GM19043 (cell line): ENCODE data around the gene CD244.
"Not testable (repeated sequence)": the region's sequence is repeated elsewhere in the genome, so short reads cannot be mapped to it uniquely, and the experiment has no call there.

Experiments used
- ATAC-seq: cut with Tn5 transposase; IDR thresholded peaks from one replicate; pipeline ENCODE4 v1.9.1; 2021; ENCODE audit warnings: low read depth; ENCODE audit not compliant: unreplicated experiment

CD244 gene

DNA sequence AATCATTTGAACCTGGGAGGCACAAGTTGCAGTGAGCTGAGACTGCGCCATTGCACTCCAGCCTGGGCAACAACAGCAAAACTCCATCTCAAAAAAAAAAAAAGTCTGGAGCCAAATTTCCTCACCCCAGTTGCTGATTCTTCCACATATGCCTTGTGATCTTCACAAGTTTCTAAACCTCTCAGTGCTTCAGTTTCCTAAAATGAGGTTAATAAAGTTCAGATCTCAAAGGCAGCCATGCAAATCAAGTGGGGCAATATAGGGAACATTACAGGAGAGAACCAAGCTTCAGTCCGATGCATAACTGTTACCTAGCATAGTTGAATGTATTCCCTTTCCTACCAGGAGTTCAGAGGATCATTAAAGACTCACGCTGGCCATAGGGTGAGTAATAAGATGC lies 17.5 kb upstream of the CD244 start:
- no peak for ATAC-seq

DNA sequence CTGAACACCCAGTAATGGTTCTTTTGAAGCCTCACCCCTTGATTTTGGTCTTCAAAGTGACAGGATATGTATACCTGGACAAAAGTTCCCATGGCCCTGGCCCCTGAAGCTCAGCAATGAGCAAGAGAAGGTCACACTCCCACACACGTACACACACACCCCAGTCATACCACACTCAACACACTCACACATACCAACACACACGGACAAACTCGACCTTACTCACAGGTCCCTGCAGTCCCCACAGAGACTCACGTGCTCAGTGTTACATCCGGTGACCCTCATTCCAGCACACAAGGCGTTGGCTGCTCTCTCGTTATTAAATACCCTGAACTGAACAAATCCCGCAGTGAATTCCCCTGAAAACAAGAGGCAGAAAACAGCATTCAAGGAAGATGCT lies 16.4 kb upstream of the CD244 start:
- ATAC-seq = no peak

DNA sequence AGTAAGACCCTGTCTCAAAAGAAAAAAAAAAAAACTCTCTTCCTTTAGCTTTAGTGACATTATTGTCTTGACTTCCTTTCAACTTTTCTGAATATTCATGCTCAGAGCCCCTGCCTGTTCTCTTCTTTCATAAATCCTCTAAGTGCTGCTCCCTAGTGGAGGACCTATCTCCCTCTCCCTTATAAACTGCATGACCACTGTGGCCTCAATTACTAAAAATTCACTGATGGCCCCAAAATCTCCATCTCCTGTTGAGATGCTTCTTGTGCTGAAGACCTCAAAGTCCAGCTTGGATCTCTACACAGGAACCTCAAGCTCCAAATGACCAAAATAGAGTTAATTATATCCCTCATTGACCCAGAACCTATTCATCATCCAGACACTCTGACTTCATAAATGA lies 14.5 kb upstream of the CD244 start:
- ATAC-seq = no peak

DNA sequence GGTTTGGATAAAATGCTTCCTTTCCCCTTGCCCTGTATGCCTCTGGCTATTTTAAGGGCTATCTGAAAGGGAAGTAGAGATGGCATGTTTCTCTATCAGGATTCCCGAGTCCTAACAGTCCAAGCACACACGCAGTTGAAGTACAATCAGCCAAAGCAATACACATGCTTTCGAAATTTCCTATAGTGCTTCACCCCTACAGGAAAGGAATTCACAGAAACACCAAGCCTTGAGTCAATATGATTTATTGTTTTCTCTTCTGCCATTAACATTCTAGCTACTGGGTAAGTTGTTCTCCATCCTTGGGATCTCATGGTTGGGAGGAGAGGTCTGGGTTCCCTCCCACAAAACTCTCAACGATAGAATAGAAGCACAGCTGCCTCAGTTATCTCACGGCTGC lies 13.6 kb upstream of the CD244 start:
- no peak for ATAC-seq

DNA sequence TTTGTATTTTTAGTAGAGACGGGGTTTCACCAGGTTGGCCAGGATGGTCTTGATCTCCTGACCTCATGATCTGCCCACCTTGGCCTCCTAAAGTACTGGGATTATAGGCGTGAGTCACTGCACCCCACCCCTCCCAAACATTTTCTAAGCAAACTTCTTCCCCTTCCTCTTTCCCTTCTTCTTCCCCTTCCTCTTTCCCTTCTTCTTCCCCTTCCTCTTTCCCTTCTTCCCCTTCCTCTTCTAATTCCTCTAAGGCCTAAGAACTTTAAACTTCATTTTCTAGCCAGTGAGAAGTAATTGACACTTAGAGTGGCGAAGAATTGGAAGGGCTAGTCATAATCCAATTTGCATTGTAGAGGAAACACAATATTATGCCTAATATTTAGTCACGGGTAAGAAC lies 12.9 kb upstream of the CD244 start:
- not testable (repeated sequence) for ATAC-seq

DNA sequence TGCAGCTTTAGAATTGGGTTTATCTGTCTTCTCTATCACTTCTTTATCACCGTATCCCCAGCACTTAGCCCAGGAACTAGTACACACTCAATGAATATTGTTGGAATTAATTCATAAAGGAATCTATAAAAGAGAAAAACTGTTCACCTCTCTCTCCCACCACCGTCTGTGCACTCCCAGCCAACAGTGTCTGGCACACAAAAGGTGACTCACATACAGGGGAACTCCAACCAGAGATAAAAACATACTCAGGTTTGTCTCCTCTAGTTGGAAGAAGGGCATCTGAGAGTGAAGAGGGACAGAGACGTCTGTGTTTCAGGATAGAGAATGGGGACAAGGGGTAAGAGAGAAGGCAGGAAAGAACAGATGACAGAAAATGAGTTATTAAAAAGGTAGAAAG lies 12.2 kb upstream of the CD244 start:
- ATAC-seq = no peak

DNA sequence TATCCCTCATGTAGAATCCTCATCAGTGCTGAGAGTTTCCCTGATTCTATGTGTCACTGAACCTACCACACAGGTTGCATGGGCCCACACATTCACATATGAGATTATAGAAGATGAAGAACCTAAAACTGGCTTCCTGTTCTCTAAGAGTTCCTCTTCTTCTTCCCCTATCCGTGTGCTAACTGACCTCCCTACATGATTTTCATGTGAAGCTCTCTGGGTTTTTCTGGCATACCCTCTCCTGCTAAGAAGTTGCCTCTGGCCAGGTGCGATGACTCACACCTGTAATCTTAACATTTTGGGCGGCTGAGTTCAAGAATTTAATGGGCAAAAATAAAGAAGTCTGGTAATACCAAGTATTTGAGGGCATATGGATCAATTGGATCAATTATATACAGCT lies 5.5 kb upstream of the CD244 start:
- ATAC-seq = no peak

DNA sequence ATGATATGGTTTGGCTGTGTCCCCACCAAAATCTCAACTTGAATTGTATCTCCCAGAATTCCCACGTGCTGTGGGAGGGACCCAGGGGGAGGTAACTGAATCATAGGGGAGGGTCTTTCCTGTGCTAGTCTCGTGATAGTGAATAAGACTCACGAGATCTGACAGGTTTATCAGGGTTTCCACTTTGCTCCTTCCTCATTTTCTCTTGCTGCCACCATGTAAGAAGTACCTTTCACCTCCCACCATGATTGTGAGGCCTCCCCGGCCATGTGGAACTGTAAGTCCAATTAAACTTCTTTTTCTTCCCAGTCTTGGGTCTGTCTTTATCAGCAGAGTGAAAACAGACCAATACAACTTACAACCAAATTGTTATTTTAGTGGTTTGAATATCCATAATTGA lies 5.0 kb upstream of the CD244 start:
- ATAC-seq = not testable (repeated sequence)

DNA sequence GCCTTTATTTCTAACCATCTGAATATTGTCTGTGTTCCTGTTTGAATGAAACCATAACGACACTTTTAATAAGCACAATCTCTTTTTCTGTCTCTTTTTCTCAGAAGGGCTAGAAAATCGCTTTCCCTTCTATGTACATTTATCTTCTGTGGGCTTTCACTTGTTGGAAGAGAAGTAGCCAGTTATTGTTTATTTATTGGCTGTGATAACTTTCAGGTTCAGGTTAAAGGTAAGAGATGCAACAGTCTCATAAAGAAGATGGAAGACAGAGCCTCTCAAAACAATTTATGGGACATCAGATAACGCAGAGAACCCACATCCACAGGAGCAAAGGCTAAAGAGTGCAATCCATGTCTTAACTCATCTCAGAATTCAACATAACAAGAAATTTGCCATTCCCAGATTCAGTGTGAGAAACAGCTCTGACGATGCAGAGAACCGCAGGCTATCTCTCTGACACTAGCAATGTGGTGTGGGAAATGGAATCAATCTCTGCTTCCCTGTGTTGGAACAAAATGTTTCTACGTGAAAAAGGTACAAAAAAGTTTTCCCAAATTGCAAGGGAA lies 4.1 kb upstream of the CD244 start:
- no peak for ATAC-seq

DNA sequence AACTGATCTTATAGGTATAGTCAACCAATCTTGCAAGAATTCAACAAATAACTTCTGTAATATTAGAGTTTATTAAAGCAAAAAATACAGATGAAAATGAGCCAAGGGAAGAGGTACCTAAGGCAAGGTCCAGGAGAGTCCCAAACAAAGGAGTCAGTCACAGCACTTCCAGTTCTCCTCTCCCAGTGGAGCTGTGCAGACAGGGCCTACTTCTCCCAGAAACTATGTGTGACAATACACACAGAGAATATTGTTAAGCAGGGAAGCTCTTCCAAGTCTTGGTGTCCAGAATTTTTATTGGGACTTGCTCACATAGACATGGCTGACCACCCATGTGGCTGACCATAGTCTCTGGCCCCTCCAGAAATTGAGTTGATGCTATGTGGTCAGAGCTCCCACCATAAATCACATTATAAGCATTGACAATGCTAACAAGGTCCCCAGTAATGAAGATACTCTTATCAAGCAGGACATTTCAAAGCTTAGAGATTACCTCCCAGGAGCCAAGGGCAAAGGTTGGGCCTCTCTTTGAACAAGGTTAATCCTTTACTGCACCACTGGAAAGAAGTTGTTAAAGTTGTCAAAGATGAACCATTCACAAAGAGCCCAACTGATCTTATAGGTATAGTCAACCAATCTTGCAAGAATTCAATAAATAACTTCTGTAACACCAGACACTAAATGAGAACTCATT lies 3.5 kb upstream of the CD244 start:
- ATAC-seq = no peak

DNA sequence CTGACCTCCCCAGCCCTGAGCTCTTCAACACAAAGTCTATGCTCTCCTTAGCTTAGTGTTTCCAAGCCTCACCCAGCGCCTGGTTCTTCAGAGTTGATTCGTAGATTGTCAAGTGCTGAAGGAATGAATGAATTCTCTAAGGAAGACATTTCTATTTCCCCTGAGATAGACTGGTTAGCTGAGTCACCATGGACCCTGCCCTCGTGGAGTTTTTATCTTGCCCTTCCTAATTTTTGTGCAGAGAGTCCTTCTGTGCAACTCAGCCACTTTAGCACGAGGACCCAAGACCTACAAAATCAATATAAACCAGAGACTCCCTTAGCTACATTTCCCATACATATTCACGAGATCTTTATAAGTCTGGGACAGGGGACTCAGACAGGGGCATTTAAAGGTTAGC lies 2.6 kb upstream of the CD244 start:
- no peak for ATAC-seq

DNA sequence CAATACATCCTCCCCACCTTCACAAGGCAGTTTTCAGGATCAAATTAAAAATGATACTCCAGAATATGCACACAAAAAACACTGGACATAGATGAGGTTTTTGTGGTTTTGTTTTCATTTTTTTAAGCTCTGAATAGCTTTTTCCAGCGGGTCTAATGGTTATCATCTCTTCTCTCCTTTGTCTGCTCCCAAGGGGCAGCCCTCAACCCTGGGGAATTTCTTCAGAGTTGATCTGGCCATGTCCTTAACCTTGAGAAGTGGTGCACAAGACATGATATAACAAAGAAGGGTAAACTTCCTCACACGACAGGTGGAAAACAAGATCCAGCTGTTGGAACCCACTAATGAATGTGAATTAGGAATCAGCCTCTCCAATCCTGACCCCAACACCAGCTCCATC lies 1.5 kb upstream of the CD244 start:
- no peak for ATAC-seq

DNA sequence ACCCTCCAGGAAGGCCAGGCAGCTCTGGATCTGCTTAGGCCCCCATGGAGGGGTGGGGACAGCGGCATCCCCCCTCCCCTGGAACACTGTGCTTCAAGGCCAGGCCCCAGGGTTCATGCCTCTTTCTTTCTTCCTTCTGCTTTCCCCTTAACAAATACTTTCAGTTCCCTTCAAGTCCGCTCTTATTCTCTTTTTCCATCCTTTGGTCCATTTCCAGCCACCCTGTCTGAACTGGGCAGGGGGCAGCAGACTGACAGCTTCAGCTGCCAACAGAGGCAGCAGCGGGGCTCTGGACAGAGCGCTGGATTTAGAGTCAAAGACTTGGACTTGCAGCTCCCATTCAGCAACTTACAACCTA lies 1.1 kb upstream of the CD244 start:
- ATAC-seq = no peak

DNA sequence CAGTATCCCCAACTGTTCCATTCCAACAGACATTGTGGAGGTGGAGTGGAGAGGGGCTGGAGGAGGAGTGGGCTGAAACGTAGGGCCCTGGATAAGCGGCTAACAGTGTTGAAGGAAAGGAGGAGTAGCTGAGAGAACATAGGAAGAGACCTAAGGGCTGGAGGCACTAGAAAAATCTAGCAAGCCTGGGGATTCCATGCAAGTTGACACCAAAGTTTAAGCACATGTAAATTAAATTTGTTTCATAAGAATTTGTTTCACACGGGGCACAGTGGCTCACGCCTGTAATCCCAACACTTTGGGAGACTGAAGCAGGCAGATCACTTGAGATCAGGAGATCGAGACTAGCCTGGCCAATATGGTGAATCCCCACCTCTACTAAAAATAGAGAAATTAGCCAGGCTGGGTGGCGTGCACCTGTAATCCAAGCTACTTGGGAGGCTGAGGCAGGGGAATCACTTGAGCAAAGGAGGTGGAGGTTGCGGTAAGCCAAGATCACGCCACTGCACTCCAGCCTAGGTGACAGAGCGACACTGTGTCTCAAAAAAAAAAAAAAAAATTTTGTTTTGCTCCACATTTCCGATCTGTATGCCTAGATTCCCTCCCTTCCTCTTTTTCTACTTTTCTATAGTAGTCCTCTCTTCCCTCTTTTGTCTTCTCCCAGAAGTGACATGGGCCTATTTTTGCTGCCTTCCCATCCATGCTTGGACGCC lies 530 bp upstream of the CD244 start:
- ATAC-seq = no peak

DNA sequence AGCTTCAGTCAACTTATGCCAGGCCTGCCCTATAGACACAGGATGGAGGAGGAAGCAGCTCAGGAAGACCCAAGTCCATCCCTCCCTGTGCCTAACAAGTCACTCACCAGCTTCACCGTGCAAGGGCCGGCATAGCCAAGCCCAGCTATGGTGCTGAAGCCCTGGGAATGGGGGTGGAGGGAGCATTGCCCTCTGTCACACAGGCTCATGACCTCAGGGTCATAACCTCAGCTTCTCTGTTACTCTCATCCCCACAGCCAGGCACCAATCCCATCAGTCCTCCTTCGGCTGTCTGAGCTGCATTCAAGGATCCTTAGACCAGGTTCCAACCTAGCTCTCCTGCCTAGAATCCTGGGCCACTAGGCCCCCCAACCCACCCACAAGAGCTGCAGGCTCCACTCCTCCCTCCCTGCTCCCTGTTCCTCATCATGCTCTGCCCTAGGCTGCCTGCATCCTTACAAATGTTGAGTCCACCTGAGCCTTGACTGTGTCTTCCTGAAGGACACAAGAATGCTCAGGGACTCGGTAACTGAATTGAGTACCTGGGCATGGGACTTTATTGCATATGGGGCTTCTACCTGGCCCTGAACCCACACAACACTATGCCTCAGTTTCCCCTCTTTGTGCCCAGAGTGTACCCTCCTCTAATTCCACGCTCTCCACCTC lies 1.7 kb downstream of the CD244 start:
- ATAC-seq = no peak

DNA sequence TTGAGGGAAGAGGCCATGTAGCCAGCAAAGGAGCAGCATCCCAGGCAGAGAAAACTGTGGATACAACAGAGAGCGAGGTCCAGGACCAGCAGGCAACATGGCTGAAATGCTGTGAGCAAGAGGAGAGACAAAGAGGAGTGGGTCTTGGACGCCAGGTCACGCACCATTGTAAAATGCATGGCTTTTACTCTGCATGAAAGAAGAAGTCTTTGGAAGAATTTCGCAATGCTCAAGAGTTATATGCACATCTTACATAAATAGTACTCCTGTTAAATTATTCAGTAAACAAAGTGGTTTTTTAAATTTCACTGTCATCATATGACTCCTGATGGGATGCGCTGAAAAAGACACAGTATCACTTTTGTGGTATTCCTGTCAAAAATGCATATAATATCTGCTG lies 3.5 kb downstream of the CD244 start:
- no peak for ATAC-seq

DNA sequence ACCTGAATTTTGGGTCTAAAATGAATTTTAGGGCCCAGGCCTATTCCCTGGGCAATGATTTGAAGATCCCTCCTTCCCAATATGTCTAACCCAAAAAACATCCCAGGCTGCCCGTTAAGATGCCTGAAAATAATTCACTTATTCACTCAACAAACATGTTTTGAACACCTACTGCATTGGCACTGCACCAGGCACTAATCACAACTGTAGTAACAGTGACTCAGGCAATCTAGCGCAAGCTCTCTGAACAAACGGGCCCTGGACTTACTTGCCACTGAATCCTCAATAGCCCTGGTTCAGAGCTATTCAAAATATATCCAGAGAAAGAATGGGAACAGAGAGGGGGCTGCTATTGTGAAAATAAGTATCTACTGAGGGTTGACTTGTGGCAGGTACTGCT lies 4.2 kb downstream of the CD244 start:
- ATAC-seq = no peak

DNA sequence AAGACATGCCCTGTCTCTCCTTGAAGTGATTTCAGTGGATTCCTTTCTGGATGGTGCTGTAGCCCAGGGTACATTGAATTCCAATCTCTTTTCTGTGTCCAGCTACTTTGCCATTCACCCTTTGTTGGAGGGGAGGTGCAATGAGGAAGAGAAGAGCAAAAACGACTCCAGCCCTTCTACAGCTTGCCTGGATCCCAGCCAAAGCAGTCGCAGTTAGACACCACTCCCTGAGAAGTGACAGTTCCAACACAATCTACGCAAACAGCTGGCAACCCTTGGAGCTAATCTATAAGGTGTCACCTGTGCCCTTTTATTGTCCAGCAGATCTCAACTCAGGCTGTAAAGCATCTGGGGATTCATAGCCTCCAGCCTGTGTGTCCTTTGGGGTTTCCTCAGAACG lies 4.6 kb downstream of the CD244 start:
- ATAC-seq = no peak

DNA sequence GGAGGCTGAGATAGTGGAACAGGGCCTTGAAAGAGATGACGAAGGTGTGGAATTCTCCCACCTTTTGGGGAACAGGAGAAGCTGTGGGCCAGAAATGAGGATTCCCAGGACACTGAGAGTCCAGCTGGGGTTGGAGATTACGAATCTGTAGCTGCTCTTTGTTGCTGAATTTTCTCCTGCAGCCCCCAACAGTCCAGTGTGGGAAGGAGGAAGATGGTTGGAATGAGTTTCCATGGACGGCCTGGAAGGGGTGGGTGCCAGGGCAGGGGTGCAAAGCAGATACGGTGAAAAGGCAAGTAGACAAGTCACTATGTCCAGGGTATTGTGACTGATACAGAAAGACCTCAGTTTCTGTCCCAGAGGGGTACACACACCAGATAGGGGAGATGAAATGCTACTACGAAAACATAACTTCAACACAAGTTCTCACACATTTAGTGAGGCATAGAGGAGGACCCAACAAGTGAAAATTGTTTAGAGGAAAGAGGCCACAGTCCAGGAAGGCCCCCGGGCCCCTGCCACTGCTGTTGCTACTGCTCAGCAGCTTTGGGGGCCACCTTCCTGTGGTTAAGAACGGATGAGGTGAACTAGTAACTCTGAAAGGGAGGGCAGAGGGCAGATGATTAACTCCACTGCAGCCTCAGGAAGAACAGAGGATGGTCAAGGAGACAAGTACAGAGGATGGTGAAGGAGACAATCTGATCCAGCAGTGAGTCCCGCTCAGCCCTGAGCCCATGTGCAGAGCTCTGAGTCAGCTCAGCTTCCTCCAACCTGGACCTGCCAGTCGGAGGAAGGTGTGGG lies 7.3 kb downstream of the CD244 start:
- ATAC-seq = peak; percentile 90

DNA sequence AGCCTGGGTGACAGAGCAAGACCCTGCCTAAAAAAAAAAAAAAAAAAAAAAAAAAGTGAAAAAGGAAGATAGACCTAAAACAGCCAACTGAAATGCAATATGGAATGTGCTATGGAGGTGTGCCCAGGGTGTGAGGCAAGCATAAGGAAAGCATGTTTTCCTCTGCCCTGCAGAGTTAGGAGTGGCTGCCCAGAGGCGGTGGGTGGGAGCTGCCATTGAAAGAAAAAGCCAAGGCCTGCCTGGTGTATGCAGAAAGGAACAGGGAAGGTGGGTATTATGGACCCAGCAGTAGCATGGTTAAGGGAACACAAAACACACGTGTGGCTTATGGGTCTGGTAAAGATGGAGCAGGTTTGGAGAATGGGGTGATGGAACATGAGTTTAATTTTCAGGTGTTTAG lies 8.9 kb downstream of the CD244 start:
- no peak for ATAC-seq

DNA sequence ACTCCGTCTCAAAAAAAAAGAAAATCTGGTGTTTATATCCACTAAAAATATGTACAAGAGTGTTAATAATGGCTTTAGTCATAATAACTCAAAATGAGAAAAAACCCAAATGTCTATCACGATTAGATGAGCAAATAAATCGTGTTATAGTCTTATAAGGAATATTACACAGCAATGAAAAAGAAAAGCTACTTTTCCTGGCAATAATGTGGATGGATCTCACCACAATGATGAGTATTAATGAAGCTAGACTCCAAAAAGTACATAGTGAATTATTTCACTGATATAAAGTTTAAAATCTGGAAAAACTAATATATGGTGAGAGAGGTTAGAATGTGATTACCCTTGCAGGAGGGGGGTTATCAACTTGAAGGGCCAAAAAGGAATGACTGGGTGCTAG lies 9.7 kb downstream of the CD244 start:
- no peak for ATAC-seq
